Measurements from ENCODE around the gene RIGI. TPM values are rescaled to one million over a fixed set of nuclear protein-coding genes. Genes with fewer than 3 reads are reported as not detected.

Gene RIGI
- polyA plus RNA-seq, 1 of the 3 experiments (the other 2 are of a cell fraction), result 1.5 TPM

GRCh38 chr9:32525709-32526030, 326 bp downstream of the RIGI start:
- Histone ChIP-seq H3K4me3 (ENCODE audit: low read depth in 2 of 2, low read length in 1 of 2) (peak overlapping the region; percentile 70 to 79), H3F3A (replicated peaks; ENCODE audit: insufficient read depth) (peaks cover 13% of the 10 kb centered on the region), H4K20me1 (ENCODE audit: insufficient read depth) (no peaks in the 10 kb centered on the region), H3K9me2 (no peaks in the 10 kb centered on the region), H3K4me1 (ENCODE audit: control insufficient read depth in 1 of 2, insufficient read depth in 2 of 2, low read depth in 1 of 2, low read length in 1 of 2) (peaks cover 0 to 7% of the 10 kb centered on the region in 2 experiments; a peak in 3 of 4 replicates), H3K9ac (peak overlapping the region; percentile 74), H3K4me2 (peak overlapping the region; percentile 91), H3K79me2 (ENCODE audit: insufficient read depth) (peaks cover 23% of the 10 kb centered on the region), H3K36me3 (replicated peaks in 1 of 2; ENCODE audit: control insufficient read depth in 1 of 2, insufficient read depth in 2 of 2, low read length in 1 of 2) (peaks cover 0 to 6% of the 10 kb centered on the region in 2 experiments), H2AFZ (ENCODE audit: low read depth) (peak overlapping the region; percentile 90), H3K27ac (ENCODE audit: low read depth in 2 of 2, low read length in 1 of 2) (peak overlapping the region; percentile 72 to 86; a peak in 3 of 4 replicates), H3K27me3 (ENCODE audit: insufficient read depth) (no peaks in the 10 kb centered on the region), H3K9me3 (no peaks in the 10 kb centered on the region)
- no peak for DNase-seq
- ChIA-PET CTCF (interaction anchor here (0.6 to 7.4 kb wide), 23 partner anchors 10 to 443 kb away, joined by 3 to 127 read pairs (median 6); partner anchors contain the start of genes ACO1 and NDUFB6), POLR2A (interaction anchor here (1.1 to 1.4 kb wide), 2 partner anchors 46 to 146 kb away, joined by 4 read pairs; no protein-coding TSS in a partner anchor)
- TF ChIP-seq USF2 (IDR thresholded peaks at IDR 0.05; ENCODE audit: borderline replicate concordance, low read depth, low read length) (no peak), MAX (IDR thresholded peaks at IDR 0.05; ENCODE audit: low read depth) (no peak), ZBTB33 (IDR thresholded peaks at IDR 0.05; ENCODE audit: borderline replicate concordance, low read depth) (no peak), REST (IDR thresholded peaks at IDR 0.05; ENCODE audit: low read depth, low read length) (no peak), YY1 (IDR thresholded peaks at IDR 0.05; ENCODE audit: low read depth) (no peak), RXRA (IDR thresholded peaks at IDR 0.05; ENCODE audit: borderline replicate concordance, low read depth) (no peak), MEF2A (IDR thresholded peaks at IDR 0.05; ENCODE audit: borderline replicate concordance, low read depth) (no peak)
- WGBS (ENCODE audit: low lambda C conversion rate), result 54% methylated on average over 4 of the region's 4 CpGs

Measured in SK-N-SH (cell line).